K562 (cell line): ENCODE results near the gene DOLPP1. TPM values are rescaled to one million over a fixed set of nuclear protein-coding genes. Genes with fewer than 3 reads are reported as not detected.

Experiments used
- ATAC-seq: fragments of 200-7000 bp; cut with Tn5 transposase; 3 replicates; pipeline ENCODE4 v1.9.1; 2020; ENCODE audit warnings: moderate library complexity
- BruUV-seq: library from RNA; stranded (reverse); fragments of 400-500 nt; replicated peaks from 2 replicates; lab custom pipeline; 2021; lab: Mats Ljungman, UMichigan
- CTCF ChIA-PET: fragments of 300-600 bp; formaldehyde crosslinking; extraction: SDS; loops from one replicate; lab custom pipeline; 2021; ENCODE audit warnings: low intra/inter-chr PET ratio; lab: Yijun Ruan, JAX
- POLR2A ChIA-PET: fragments of 300-600, 350-650 bp; sonication (Branson Sonifier 250); formaldehyde crosslinking; extraction: SDS; loops from one replicate; lab custom pipeline; 2021; ENCODE audit warnings: antibody characterized with exemption, inconsistent platforms; lab: Yijun Ruan, JAX
- DNase-seq, 4 experiments: peaks; one replicate each; pipeline versions ENCODE4 v3.0.0 to v3.0.0-alpha.2; 2011 to 2018; ENCODE audit warnings: low spot score in 3 of 4, mixed read lengths in 3 of 4; ENCODE audit errors: extremely low read depth in 1 of 4
- FAIRE-seq: peaks from 2 replicates; lab custom pipeline; 2011; peaks lifted over from hg19 to GRCh38; lab: Jason Lieb, UNC
- H2AFZ ChIP-seq: 2 replicates; pipeline ENCODE4 v1.6.0; 2011; ENCODE audit warnings: low read depth, low read length, control low read depth, inconsistent platforms
- H3K27ac ChIP-seq: fragments of 200-600 bp; 3 replicates; pipeline ENCODE4 v1.8.0; 2011; ENCODE audit warnings: low read depth, mild to moderate bottlenecking, control low read depth, inconsistent platforms, low read length, moderate library complexity, mixed read lengths; ENCODE audit errors: extremely low read depth
- H3K27me3 ChIP-seq, 2 experiments: fragments of 300-600 bp in 1 of 2; 2 replicates in 1 of 2; 3 replicates in 1 of 2; pipeline versions ENCODE4 v1.6.0 to v1.8.0; 2011; ENCODE audit warnings: inconsistent platforms in 2 of 2, low read length in 2 of 2, mild to moderate bottlenecking in 1 of 2, mixed read lengths in 1 of 2, moderate library complexity in 1 of 2; ENCODE audit not compliant: control insufficient read depth in 2 of 2, insufficient read depth in 2 of 2
- H3K36me3 ChIP-seq: fragments of 300-600 bp; 3 replicates; pipeline ENCODE4 v1.8.0; 2011; ENCODE audit warnings: mild to moderate bottlenecking, low read length, inconsistent platforms; ENCODE audit not compliant: control insufficient read depth, insufficient read depth
- H3K4me1 ChIP-seq, 2 experiments: fragments of 200-600 bp in 1 of 2; replicated peaks in 1 of 2; 2 replicates in 1 of 2; 3 replicates in 1 of 2; pipeline versions ENCODE4 v1.5.1 to v1.8.0; 2011; ENCODE audit warnings: inconsistent platforms in 2 of 2, low read length in 2 of 2, mild to moderate bottlenecking in 1 of 2, mixed read lengths in 1 of 2, moderate library complexity in 1 of 2; ENCODE audit not compliant: control insufficient read depth in 2 of 2, insufficient read depth in 2 of 2
- H3K4me2 ChIP-seq: 2 replicates; pipeline ENCODE4 v1.6.1; 2011; ENCODE audit warnings: low read length, control low read depth, inconsistent platforms, mixed read lengths; ENCODE audit not compliant: insufficient read depth
- H3K4me3 ChIP-seq: fragments of 200-600 bp; sonication (generic), shearing (Covaris generic); 2 replicates; pipeline ENCODE4 v1.5.1; 2016; ENCODE audit warnings: control low read depth, inconsistent platforms
- H3K79me2 ChIP-seq: fragments of 200-600 bp; 3 replicates; pipeline ENCODE4 v1.8.0; 2011; ENCODE audit warnings: low read length, inconsistent platforms; ENCODE audit not compliant: control insufficient read depth, insufficient read depth
- H3K9ac ChIP-seq, 2 experiments: 2 replicates each; pipeline versions ENCODE4 v1.6.0 to v1.6.1; 2011; ENCODE audit warnings: low read depth in 2 of 2, low read length in 2 of 2, control low read depth in 1 of 2, inconsistent platforms in 1 of 2, mild to moderate bottlenecking in 1 of 2, mixed read lengths in 1 of 2; ENCODE audit not compliant: insufficient read depth in 1 of 2
- H3K9me1 ChIP-seq: one replicate; pipeline ENCODE4 v1.6.0; 2011; ENCODE audit warnings: inconsistent platforms, mild to moderate bottlenecking, low read length, moderate library complexity; ENCODE audit not compliant: control insufficient read depth, insufficient read depth
- H3K9me3 ChIP-seq: replicated peaks from 2 replicates; pipeline ENCODE4 v1.5.1; 2011; ENCODE audit warnings: low read depth, low read length, inconsistent platforms; ENCODE audit not compliant: control insufficient read depth, insufficient read depth
- H4K20me1 ChIP-seq: replicated peaks from 2 replicates; pipeline ENCODE4 v1.6.1; 2011; ENCODE audit warnings: low read length, inconsistent platforms, mixed read lengths; ENCODE audit not compliant: control insufficient read depth, insufficient read depth
- CBFA2T2 ChIP-seq: fragments of 450-650 bp; conservative IDR thresholded peaks from 2 replicates; pipeline ENCODE4 v1.6.1; 2017; ENCODE audit warnings: mild to moderate bottlenecking
- CREB5 ChIP-seq: fragments of 250-450 bp; sonication (Bioruptor Pico); IDR thresholded peaks from 2 replicates; pipeline ENCODE4 v1.5.0; 2020; ENCODE audit warnings: mild to moderate bottlenecking
- EP300 ChIP-seq: IDR thresholded peaks from 2 replicates; pipeline ENCODE4 v1.6.1; 2012; ENCODE audit warnings: low read length, improper control_type of control experiment
- HLTF ChIP-seq: fragments of 450-650 bp; IDR thresholded peaks from 2 replicates; pipeline ENCODE4 v1.6.1; 2016
- MEIS2 ChIP-seq: fragments of 450-650 bp; IDR thresholded peaks from 2 replicates; pipeline ENCODE4 v1.6.1; 2014; ENCODE audit warnings: mild to moderate bottlenecking; ENCODE audit not compliant: partially characterized antibody
- NR2C1 ChIP-seq, 2 experiments: fragments of 450-650 bp; IDR thresholded peaks; 2 replicates each; pipeline ENCODE4 v1.6.1; 2017; ENCODE audit warnings: mild to moderate bottlenecking in 2 of 2, antibody characterized with exemption in 1 of 2, inconsistent platforms in 1 of 2, missing compliant biosample characterization in 1 of 2, missing genetic modification characterization in 1 of 2
- ZNF511 ChIP-seq: sonication (generic); formaldehyde crosslinking; IDR thresholded peaks from 2 replicates; pipeline ENCODE4 v1.8.0; 2022; ENCODE audit warnings: mild to moderate bottlenecking, missing genetic modification reagents
- ZNF639 ChIP-seq, 2 experiments: fragments of 200-800 bp in 1 of 2; sonication (Bioruptor generic) in 1 of 2; sonication (generic) in 1 of 2; formaldehyde crosslinking in 1 of 2; IDR thresholded peaks in 1 of 2; conservative IDR thresholded peaks in 1 of 2; 2 replicates each; pipeline versions ENCODE4 v1.5.0 to v1.6.1; 2016 to 2020; ENCODE audit warnings: missing compliant biosample characterization in 1 of 2, missing genetic modification characterization in 1 of 2, missing genetic modification reagents in 1 of 2
- WGBS: fragments of 100-300 bp; shearing (Covaris generic); methylation state at CpG from one replicate; pipeline ENCODE4 v1.1.6; 2016; ENCODE audit warnings: low coverage, mixed read lengths; ENCODE audit not compliant: insufficient coverage; ENCODE audit errors: missing lambda C conversion rate; 5-methylcytosine and 5-hydroxymethylcytosine counted together
- in situ Hi-C: fragments of 300-500 bp; cut with MboI; formaldehyde crosslinking; loops from 4 replicates; pipeline ENCODE4 v1.15.0; 2018; ENCODE audit warnings: inconsistent platforms, mixed read lengths
- intact Hi-C: fragments of 100-400 bp; cut with micrococcal nuclease; formaldehyde crosslinking; loops from 2 replicates; pipeline ENCODE4 v1.14.2; 2022
- polyA plus RNA-seq, 8 experiments: library from polyadenylated mRNA; depleted of rRNA in 4 of 8; stranded (reverse) in 5 of 8; unstranded in 3 of 8; fragments of >200 nt; fragmentation: Nextera tagmentation in 2 of 8; fragmentation: Illumina TruSeq in 1 of 8; extraction: Ambion mirVana in 2 of 8; extraction: Trizol in 1 of 8; gene quantifications; 2 replicates each; pipeline versions ENCODE4 v1.2.1 to v1.2.3, GENCODE V29; 2011 to 2014; ENCODE audit warnings: inconsistent platforms in 1 of 8, missing spikeins in 1 of 8
- total RNA-seq, 7 experiments: library from RNA; depleted of rRNA in 6 of 7; stranded (reverse); fragments of >200 nt in 6 of 7; fragmentation: Illumina TruSeq in 2 of 7; extraction: Trizol in 2 of 7; gene quantifications; 2 replicates each; pipeline versions ENCODE4 v1.2.1 to v1.2.3, GENCODE V29; 2011 to 2021; ENCODE audit warnings: low replicate concordance in 1 of 7
- TF ChIP-seq, protein P1 (sequence below): sonication (generic); formaldehyde crosslinking; IDR thresholded peaks from 2 replicates; pipeline ENCODE4 v1.8.0; 2022; ENCODE audit warnings: missing genetic modification reagents, mild to moderate bottlenecking, borderline replicate concordance

DOLPP1 gene
- total and polyA plus RNA-seq, 9 of the 15 experiments (the other 6 are each of a cell fraction or from before 2014, with no cell fraction given) = 3.0 to 39.8 (median 30.5) TPM

- TF ChIP-seq CREB5 (CRISPR knock-in tag) (no peak), CBFA2T2 (no peak), HLTF (no peak), ZNF639 (CRISPR knock-in tag; conservative IDR thresholded peaks at IDR 0.05 in 1 of 2, IDR thresholded peaks at IDR 0.05 in 1 of 2) (no peak), EP300 (no peak), MEIS2 (no peak), NR2C1 (IDR thresholded peaks at IDR 0.05) (no peak), NR2C1 (tag; IDR thresholded peaks at IDR 0.05) (no peak), ZNF511 (CRISPR knock-in tag) (no peak)
- TF ChIP-seq, protein P1, sequence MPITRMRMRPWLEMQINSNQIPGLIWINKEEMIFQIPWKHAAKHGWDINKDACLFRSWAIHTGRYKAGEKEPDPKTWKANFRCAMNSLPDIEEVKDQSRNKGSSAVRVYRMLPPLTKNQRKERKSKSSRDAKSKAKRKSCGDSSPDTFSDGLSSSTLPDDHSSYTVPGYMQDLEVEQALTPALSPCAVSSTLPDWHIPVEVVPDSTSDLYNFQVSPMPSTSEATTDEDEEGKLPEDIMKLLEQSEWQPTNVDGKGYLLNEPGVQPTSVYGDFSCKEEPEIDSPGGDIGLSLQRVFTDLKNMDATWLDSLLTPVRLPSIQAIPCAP = no peak
- no peak overlapping the region for H3K4me2 ChIP-seq
- no peaks in the 10 kb centered on the region for H3K9me3 ChIP-seq
- no peaks in the 10 kb centered on the region for H3K27me3 ChIP-seq
- CTCF ChIA-PET = no interaction called here
- DNase-seq = no peak
- no peak overlapping the region for H2AFZ ChIP-seq
- H4K20me1 ChIP-seq = no peaks in the 10 kb centered on the region
- peaks cover 80% of the 10 kb centered on the region for H3K36me3 ChIP-seq
- WGBS = 98% methylated on average over 6 of the region's 8 CpGs
- POLR2A ChIA-PET = interaction anchor here (0.8 kb wide), 1 partner anchor 38 kb away, joined by 3 read pairs; no protein-coding TSS in a partner anchor
- peaks cover 15 to 32% of the 10 kb centered on the region in 2 experiments for H3K4me1 ChIP-seq
- peak overlapping the region in 1 of 2 experiments; percentile 81; a peak in 2 of 4 replicates for H3K9ac ChIP-seq
- intact Hi-C loops (no loop called here), in situ Hi-C loops (no loop called here)
- H3K79me2 ChIP-seq = no peaks in the 10 kb centered on the region; the same call in 2 of the 3 replicates
- H3K4me3 ChIP-seq = no peak overlapping the region
- peaks cover 5% of the 10 kb centered on the region for H3K9me1 ChIP-seq
- no peak for FAIRE-seq
- ATAC-seq = no peak
- no TSS peak for BruUV-seq
- H3K27ac ChIP-seq = no peak overlapping the region
Measured at GRCh38 chr9:129064499-129064908, 16.4 kb upstream of the DOLPP1 start.
